GM12892 (cell line): ENCODE measurements around the gene ARMC10.
"Not testable (repeated sequence)": the region's sequence is repeated elsewhere in the genome, so short reads cannot be mapped to it uniquely, and the experiment has no call there.

ENCODE experiments used
- POLR2A ChIP-seq: IDR thresholded peaks from 2 replicates; pipeline ENCODE4 v1.6.1; 2011; ENCODE audit warnings: low read depth, low read length, control low read depth
- POLR2AphosphoS5 ChIP-seq: IDR thresholded peaks from 2 replicates; pipeline ENCODE4 v1.6.1; 2011; ENCODE audit warnings: low read depth, low read length, control low read depth

DNA sequence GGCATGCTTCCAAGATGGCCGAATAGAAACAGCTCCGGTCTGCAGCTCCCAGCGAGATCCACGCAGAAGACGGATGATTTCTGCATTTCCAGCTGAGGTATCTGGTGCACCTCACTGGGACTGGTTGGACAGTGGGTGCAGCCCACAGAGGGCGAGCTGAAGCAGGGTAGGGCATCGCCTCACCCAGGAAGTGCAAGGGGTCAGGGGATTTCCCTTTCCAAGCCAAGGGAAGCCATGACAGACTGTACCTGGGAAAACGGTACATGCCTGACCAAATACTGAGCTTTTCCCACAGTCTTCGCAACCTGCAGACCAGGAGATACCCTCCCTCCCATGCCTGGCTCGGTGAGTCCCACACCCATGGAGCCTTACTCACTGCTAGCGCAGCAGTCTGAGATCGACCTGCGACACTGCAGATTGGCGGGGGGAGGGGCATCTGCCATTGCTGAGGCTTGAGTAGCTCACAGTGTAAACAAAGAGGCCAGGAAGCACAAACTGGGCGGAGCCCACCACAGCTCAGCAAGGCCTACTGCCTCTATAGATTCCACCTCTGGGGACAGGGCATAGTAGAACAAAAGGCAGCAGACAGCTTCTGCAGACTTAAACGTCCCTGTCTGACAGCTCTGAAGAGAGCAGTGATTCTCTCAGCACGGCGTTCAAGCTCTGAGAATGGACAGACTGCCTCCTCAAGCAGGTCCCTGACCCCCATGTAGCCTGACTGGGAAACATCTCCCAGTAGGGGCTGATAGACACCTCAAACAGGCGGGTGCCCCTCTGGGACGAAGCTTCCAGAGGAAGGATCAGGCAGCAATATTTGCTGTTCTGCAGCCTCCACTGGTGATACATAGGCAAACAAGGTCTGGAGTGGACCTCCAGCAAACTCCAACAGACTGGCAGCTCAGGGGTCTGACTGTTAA is 36.9 kb upstream of the ARMC10 start:
- not testable (repeated sequence) for TF ChIP-seq POLR2AphosphoS5, POLR2A
